Panc1 (cell line): ENCODE data around the gene UBAC1. TPM values are rescaled to one million over a fixed set of nuclear protein-coding genes. Genes with fewer than 3 reads are reported as not detected.

Experiments used
- ATAC-seq: fragments of 200-7000 bp; cut with Tn5 transposase; 2 replicates; pipeline ENCODE4 v1.9.1; 2020; ENCODE audit warnings: mild to moderate bottlenecking, moderate library complexity
- BruUV-seq: library from RNA; stranded (reverse); fragments of 400-500 nt; replicated peaks from 2 replicates; lab custom pipeline; 2021; lab: Mats Ljungman, UMichigan
- CTCF ChIA-PET: fragments of 300-600 bp; sonication (Branson Sonifier 250); formaldehyde crosslinking; loops from one replicate; lab custom pipeline; 2022; ENCODE audit warnings: antibody characterized with exemption; lab: Charles Lee
- POLR2A ChIA-PET: fragments of 300-600 bp; sonication (Branson Sonifier 250); formaldehyde crosslinking; loops from one replicate; lab custom pipeline; 2022; ENCODE audit warnings: antibody characterized with exemption; lab: Charles Lee
- DNase-seq: peaks from one replicate; pipeline ENCODE4 v3.0.0-alpha.2; 2010; ENCODE audit warnings: low read depth, low spot score
- H3K27ac ChIP-seq: 2 replicates; pipeline ENCODE4 v1.5.1; 2011; ENCODE audit warnings: mild to moderate bottlenecking, low read length, inconsistent platforms
- H3K27me3 ChIP-seq: fragments of 200-500 bp; sonication (Bioruptor generic); 2 replicates; pipeline ENCODE4 v1.6.0; 2014; ENCODE audit warnings: low read length, inconsistent platforms; ENCODE audit not compliant: control insufficient read depth, insufficient read depth
- H3K36me3 ChIP-seq: fragments of 200-500 bp; sonication (Bioruptor generic); 2 replicates; pipeline ENCODE4 v1.5.1; 2014; ENCODE audit warnings: inconsistent platforms, mild to moderate bottlenecking, low read length, moderate library complexity; ENCODE audit not compliant: control insufficient read depth, insufficient read depth
- H3K4me1 ChIP-seq: 2 replicates; pipeline ENCODE4 v1.5.1; 2011; ENCODE audit warnings: inconsistent platforms, mild to moderate bottlenecking, low read length, moderate library complexity; ENCODE audit not compliant: control insufficient read depth, insufficient read depth
- H3K4me3 ChIP-seq, 2 experiments: 2 replicates each; pipeline ENCODE4 v1.5.1; 2011 to 2012; ENCODE audit warnings: low read depth in 2 of 2, low read length in 2 of 2, mild to moderate bottlenecking in 2 of 2, inconsistent platforms in 1 of 2, moderate library complexity in 1 of 2
- H3K9me3 ChIP-seq: fragments of 200-500 bp; sonication (Bioruptor generic); 2 replicates; pipeline ENCODE4 v1.5.1; 2014; ENCODE audit warnings: low read depth, mild to moderate bottlenecking, inconsistent platforms, low read length, moderate library complexity; ENCODE audit not compliant: control insufficient read depth, insufficient read depth
- CTCF ChIP-seq: fragments of 450-650 bp; IDR thresholded peaks from 2 replicates; pipeline ENCODE4 v1.5.1; 2017; ENCODE audit warnings: mild to moderate bottlenecking
- POLR2AphosphoS5 ChIP-seq: IDR thresholded peaks from 2 replicates; pipeline ENCODE4 v1.6.1; 2012; ENCODE audit warnings: mild to moderate bottlenecking, low read depth, low read length, moderate library complexity
- REST ChIP-seq, 2 experiments: IDR thresholded peaks; 2 replicates each; pipeline ENCODE4 v1.6.1; 2011 to 2012; ENCODE audit warnings: low read depth in 2 of 2, control low read depth in 1 of 2, low read length in 1 of 2, mild to moderate bottlenecking in 1 of 2, moderate library complexity in 1 of 2; ENCODE audit not compliant: insufficient read depth in 1 of 2
- SIN3A ChIP-seq: IDR thresholded peaks from 2 replicates; pipeline ENCODE4 v1.6.1; 2012; ENCODE audit warnings: low read depth, mild to moderate bottlenecking, low read length, moderate library complexity, borderline replicate concordance; ENCODE audit not compliant: insufficient read depth
- TCF7L2 ChIP-seq: IDR thresholded peaks from 2 replicates; pipeline ENCODE4 v1.6.1; 2011; ENCODE audit warnings: mild to moderate bottlenecking, low read depth, low read length, inconsistent platforms
- in situ Hi-C: cut with HindIII; loops from 2 replicates; pipeline ENCODE4 v1.10.0; 2016; ENCODE audit warnings: low sequenced_read_pairs, low pct_unique_long_range_greater_than_20kb
- intact Hi-C: fragments of 100-400 bp; cut with micrococcal nuclease; formaldehyde crosslinking; loops from one replicate; pipeline ENCODE4 v1.10.0; 2022; ENCODE audit not compliant: unreplicated experiment
- total RNA-seq: library from RNA; stranded (reverse); gene quantifications from one replicate; pipeline ENCODE4 v1.2.1, GENCODE V29; 2021; ENCODE audit not compliant: unreplicated experiment

Gene UBAC1
- total RNA-seq, 1 experiment from 2014 or later, result 38.0 TPM

- Histone ChIP-seq H3K27ac (no peak overlapping the region), H3K4me3 (no peak overlapping the region), H3K9me3 (no peaks in the 10 kb centered on the region; the same call in 1 of the 2 replicates), H3K4me1 (peaks cover 8% of the 10 kb centered on the region), H3K36me3 (no peaks in the 10 kb centered on the region), H3K27me3 (no peaks in the 10 kb centered on the region)
- CTCF ChIA-PET, result no interaction called here
- ATAC-seq, result no peak
- no TSS peak for BruUV-seq
- no peak for DNase-seq
- intact Hi-C loops (no loop called here), in situ Hi-C loops (no loop called here)
- no peak for TF ChIP-seq REST (IDR thresholded peaks at IDR 0.05; ENCODE audit: insufficient read depth in 1 of 2, low read depth in 2 of 2, low read length in 1 of 2)
- TF ChIP-seq CTCF, result no peak
- TF ChIP-seq SIN3A, result no peak
- no peak for TF ChIP-seq POLR2AphosphoS5
- no peak for TF ChIP-seq TCF7L2
- POLR2A ChIA-PET, result no interaction called here
These were observed 59.3 kb downstream of the UBAC1 start for GRCh38 chr9:135901826-135902225.

- intact Hi-C loops, result no loop called here
- no peak overlapping the region for H3K4me3 ChIP-seq
- no TSS peak for BruUV-seq
- no peak overlapping the region for H3K27ac ChIP-seq
- ChIA-PET CTCF (no interaction called here), POLR2A (no interaction called here)
- no peak for TF ChIP-seq CTCF
- no peak for TF ChIP-seq SIN3A
- no peak for TF ChIP-seq TCF7L2
- no peak for TF ChIP-seq REST (IDR thresholded peaks at IDR 0.05; ENCODE audit: insufficient read depth in 1 of 2, low read depth in 2 of 2, low read length in 1 of 2)
- TF ChIP-seq POLR2AphosphoS5, result no peak
- peaks cover 8% of the 10 kb centered on the region for H3K4me1 ChIP-seq
- H3K36me3 ChIP-seq, result no peaks in the 10 kb centered on the region
- no peak for ATAC-seq
- in situ Hi-C loops, result no loop called here
- H3K27me3 ChIP-seq, result no peaks in the 10 kb centered on the region
- H3K9me3 ChIP-seq, result peaks cover under 1% of the 10 kb centered on the region; the same call in 1 of the 2 replicates
- no peak for DNase-seq
These were observed 60.0 kb downstream of the UBAC1 start for GRCh38 chr9:135901031-135901758.
